ENCODE measurements around the gene METTL27. TPM values are rescaled to one million over a fixed set of nuclear protein-coding genes. Genes with fewer than 3 reads are reported as not detected.

METTL27 gene
- total and polyA plus RNA-seq, 9 of the 15 experiments (the other 6 are each of a cell fraction or from before 2014, with no cell fraction given), result 0.08 to 0.82 (median 0.33) TPM; not detected in 4

DNA sequence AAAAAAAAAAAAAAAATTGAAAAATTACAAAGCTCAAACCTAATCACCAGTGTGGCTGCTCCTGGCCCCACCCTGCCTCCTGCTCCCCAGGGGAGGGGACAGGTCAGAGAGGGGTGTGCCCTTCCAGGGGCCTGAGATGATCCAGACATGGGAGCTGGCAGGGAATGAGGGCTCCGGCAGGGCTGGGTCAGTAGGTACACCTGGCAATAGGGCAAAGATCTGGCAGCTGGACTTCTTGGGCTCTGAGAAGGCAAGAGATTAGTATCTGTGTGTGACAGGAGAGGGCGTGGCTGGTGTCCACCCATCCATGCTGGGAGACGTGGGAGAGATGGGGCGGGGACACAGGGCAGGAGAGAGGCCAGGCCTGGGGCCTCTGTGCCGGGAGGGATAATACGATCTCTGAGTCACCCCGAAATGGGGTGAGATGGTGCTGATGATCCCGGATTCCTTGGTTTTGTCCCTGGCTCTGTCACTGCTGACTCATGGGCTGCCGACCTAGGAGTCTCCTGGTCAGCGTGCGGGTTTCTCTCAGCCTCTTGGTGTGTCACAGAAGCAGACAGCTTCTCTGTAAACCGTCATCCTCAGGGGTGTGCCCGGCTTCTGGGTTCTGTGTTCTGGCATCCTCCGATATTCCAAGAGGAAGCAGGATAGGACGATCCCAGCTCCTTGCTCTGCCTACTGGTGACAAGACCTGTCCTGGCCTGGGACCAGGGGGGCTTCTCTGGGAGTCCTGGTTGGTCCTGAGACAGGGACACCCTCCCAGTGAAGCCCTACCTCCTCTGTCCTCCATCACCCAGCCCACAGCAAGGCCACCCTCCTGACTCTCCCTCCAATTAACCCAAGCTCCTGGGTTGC lies 19.8 kb downstream of the METTL27 start (continued):
- TF ChIP-seq, protein P1, sequence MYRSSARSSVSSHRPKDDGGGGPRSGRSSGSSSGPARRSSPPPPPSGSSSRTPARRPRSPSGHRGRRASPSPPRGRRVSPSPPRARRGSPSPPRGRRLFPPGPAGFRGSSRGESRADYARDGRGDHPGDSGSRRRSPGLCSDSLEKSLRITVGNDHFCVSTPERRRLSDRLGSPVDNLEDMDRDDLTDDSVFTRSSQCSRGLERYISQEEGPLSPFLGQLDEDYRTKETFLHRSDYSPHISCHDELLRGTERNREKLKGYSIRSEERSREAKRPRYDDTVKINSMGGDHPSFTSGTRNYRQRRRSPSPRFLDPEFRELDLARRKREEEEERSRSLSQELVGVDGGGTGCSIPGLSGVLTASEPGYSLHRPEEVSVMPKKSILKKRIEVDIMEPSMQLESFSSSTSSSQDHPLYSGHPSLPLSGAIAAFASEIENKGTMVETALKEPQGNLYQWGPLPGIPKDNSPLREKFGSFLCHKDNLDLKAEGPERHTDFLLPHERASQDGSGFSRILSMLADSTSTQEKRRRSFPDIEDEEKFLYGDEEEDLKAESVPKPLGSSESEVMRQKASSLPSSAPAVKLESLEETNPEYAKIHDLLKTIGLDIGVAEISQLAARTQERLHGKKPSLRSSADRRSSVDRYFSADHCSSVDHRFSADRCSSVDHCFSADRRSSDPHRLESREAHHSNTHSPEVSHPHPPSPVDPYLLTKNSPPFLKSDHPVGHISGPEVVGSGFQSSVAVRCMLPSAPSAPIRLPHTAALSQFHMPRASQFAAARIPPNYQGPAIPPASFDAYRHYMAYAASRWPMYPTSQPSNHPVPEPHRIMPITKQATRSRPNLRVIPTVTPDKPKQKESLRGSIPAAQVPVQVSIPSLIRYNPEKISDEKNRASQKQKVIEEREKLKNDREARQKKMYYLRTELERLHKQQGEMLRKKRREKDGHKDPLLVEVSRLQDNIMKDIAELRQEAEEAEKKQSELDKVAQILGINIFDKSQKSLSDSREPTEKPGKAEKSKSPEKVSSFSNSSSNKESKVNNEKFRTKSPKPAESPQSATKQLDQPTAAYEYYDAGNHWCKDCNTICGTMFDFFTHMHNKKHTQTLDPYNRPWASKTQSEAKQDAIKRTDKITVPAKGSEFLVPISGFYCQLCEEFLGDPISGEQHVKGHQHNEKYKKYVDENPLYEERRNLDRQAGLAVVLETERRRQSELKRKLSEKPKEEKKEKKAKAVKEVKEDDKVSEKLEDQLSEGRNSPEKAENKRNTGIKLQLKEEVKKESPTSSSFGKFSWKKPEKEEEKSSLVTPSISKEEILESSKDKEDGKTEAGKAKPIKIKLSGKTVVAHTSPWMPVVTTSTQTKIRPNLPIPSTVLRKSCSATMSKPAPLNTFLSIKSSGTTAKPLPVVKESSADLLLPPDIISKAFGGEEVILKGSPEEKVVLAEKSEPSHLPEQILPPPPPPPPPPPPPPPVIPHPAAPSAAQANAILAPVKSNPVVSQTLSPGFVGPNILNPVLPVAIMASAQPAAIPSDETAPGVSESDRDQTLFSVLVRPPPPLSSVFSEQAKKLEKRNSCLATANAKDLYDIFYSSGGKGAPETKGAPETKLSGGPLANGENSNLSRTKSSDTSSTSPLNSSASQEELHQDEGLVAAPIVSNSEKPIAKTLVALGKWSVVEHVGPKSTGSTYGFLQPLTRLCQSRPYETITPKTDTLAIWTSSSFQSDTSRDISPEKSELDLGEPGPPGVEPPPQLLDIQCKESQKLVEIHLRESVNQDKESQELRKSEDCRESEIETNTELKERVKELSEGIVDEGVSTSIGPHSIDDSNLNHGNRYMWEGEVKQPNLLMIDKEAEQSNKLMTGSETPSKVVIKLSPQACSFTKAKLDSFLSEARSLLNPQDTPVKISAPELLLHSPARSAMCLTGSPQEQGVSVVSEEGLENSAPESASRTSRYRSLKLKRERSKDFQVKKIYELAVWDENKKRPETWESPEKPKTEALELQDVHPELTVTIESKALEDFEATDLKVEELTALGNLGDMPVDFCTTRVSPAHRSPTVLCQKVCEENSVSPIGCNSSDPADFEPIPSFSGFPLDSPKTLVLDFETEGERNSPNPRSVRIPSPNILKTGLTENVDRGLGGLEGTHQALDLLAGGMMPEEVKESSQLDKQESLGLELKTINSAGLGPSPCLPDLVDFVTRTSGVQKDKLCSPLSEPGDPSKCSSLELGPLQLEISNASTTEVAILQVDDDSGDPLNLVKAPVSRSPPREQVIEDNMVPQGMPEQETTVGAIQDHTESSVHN (IDR thresholded peaks at IDR 0.05; ENCODE audit: borderline replicate concordance in 1 of 2, low read depth in 1 of 2), result peak in 1 of 2 experiments; percentile 58; a peak in 1 of 4 replicates
- peak; percentile 82 for TF ChIP-seq BACH1 (tag; IDR thresholded peaks at IDR 0.05)
- TF ChIP-seq DPF2 (IDR thresholded peaks at IDR 0.05), result peak; percentile 92
- no peak for TF ChIP-seq E2F5 (CRISPR knock-in tag; IDR thresholded peaks at IDR 0.05)
- no peak for TF ChIP-seq CGGBP1 (CRISPR knock-in tag; IDR thresholded peaks at IDR 0.05)
- peak in 1 of 2 experiments; percentile 54; a peak in 1 of 3 replicates for TF ChIP-seq CBX3 (IDR thresholded peaks at IDR 0.05; ENCODE audit: borderline replicate concordance in 1 of 2, low read length in 2 of 2)
- TF ChIP-seq SMARCB1 (IDR thresholded peaks at IDR 0.05; ENCODE audit: insufficient read length, low read depth), result no peak
- TF ChIP-seq ELK3 (CRISPR knock-in tag; IDR thresholded peaks at IDR 0.05), result no peak
- TF ChIP-seq ZMIZ1 (IDR thresholded peaks at IDR 0.05; ENCODE audit: low read depth in 2 of 2, low read length in 2 of 2), result no peak; a peak in 1 of 4 replicates
- TF ChIP-seq MTA2 (IDR thresholded peaks at IDR 0.05; ENCODE audit: low read depth), result no peak; the same call in 1 of the 2 replicates
- no peak for TF ChIP-seq PYGO2 (tag; IDR thresholded peaks at IDR 0.05)
